Left ventricle myocardium inferior (tissue), 1 donor: Measurements from ENCODE around the gene SV2C. TPM values are rescaled to one million over a fixed set of nuclear protein-coding genes. Genes with fewer than 3 reads are reported as not detected.

Source experiments
- DNase-seq: peaks from one replicate; pipeline ENCODE4 v3.0.0-alpha.2; 2020
- H3K27ac ChIP-seq: fragments of 200-600 bp; replicated peaks from 2 replicates; pipeline ENCODE4 v1.8.0; 2021
- H3K27me3 ChIP-seq: fragments of 200-600 bp; 2 replicates; pipeline ENCODE4 v1.8.0; 2021; ENCODE audit warnings: low read depth
- H3K36me3 ChIP-seq: fragments of 200-600 bp; 2 replicates; pipeline ENCODE4 v1.8.0; 2021
- H3K4me1 ChIP-seq: fragments of 200-600 bp; 2 replicates; pipeline ENCODE4 v1.8.0; 2021
- H3K4me3 ChIP-seq: fragments of 200-600 bp; 2 replicates; pipeline ENCODE4 v1.8.0; 2021; ENCODE audit warnings: mild to moderate bottlenecking, moderate library complexity
- H3K9me3 ChIP-seq: fragments of 200-600 bp; replicated peaks from 2 replicates; pipeline ENCODE4 v1.8.0; 2021
- intact Hi-C: fragments of 100-400 bp; cut with micrococcal nuclease; formaldehyde crosslinking; loops from one replicate; pipeline ENCODE4 v1.11.0; 2022
- total RNA-seq: library from RNA; stranded (reverse); fragmentation: NEBNext Ultra II Directional; extraction: Animal tissue kit (Norgen Biotek cat#: 25700); gene quantifications from one replicate; pipeline ENCODE4 v1.2.1, GENCODE V29; 2021
- TF ChIP-seq, protein P1 (sequence below): fragments of 200-600 bp; IDR thresholded peaks from 2 replicates; pipeline ENCODE4 v1.8.0; 2021; ENCODE audit warnings: antibody characterized with exemption, mild to moderate bottlenecking, borderline replicate concordance
- donor health status: DM: no; HTN: yes; CAD: no; lungs with severe emphysema.

SV2C gene
- total RNA-seq, 1 donor from 2014 or later, result 0.44 TPM

DNA sequence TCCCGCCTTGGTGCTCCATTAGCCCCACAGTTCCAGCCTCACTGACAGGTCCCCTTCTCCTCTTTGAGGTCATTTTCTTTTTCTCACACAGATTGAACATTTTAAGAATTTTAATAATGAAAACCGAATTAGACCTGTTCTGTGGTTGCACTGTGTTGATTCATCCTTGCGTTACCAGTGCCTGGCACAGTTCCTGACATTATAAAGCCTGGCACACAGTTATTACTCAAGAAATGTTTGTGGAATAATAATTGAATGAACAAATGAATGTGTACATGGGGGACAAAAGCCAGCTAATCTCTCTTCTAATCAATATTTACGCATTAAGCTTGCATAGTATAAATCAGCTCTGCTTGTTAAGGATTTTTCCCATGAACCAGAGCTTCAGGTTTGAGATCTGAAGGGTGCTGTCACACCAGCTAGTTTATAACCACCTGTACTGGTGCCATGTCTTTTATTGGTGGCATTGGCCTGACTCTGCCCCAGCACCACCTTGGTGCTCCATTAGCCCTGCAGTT, 80.0 kb downstream of the SV2C start:
- H3K4me3 ChIP-seq, result no peak overlapping the region
- H3K27me3 ChIP-seq, result no peaks in the 10 kb centered on the region
- H3K9me3 ChIP-seq, result peaks cover 7% of the 10 kb centered on the region
- intact Hi-C loops, result no loop called here
- TF ChIP-seq, protein P1, sequence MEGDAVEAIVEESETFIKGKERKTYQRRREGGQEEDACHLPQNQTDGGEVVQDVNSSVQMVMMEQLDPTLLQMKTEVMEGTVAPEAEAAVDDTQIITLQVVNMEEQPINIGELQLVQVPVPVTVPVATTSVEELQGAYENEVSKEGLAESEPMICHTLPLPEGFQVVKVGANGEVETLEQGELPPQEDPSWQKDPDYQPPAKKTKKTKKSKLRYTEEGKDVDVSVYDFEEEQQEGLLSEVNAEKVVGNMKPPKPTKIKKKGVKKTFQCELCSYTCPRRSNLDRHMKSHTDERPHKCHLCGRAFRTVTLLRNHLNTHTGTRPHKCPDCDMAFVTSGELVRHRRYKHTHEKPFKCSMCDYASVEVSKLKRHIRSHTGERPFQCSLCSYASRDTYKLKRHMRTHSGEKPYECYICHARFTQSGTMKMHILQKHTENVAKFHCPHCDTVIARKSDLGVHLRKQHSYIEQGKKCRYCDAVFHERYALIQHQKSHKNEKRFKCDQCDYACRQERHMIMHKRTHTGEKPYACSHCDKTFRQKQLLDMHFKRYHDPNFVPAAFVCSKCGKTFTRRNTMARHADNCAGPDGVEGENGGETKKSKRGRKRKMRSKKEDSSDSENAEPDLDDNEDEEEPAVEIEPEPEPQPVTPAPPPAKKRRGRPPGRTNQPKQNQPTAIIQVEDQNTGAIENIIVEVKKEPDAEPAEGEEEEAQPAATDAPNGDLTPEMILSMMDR, result no peak
- DNase-seq, result no peak
- no peaks in the 10 kb centered on the region for H3K4me1 ChIP-seq
- no peak overlapping the region for H3K27ac ChIP-seq
- H3K36me3 ChIP-seq, result no peaks in the 10 kb centered on the region

DNA sequence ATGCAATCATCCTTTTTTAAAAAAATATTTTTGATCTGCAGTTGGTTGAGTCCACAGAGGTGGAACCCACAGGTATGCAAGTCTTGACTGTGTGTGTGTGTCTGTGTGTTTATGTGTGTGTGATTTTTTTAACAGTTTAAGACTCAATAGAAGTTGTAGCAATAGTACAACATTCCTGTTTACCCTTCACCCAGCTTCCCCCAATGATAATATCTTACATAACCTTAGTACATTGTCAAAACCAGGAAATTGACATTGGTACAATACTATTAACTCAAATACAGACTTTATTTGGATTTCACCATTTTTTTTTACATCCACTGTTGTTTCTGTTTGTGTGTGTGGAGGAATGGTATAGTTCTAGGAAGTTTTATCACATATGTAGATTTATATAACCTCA, 81.8 kb downstream of the SV2C start:
- H3K36me3 ChIP-seq, result no peaks in the 10 kb centered on the region
- no peaks in the 10 kb centered on the region for H3K4me1 ChIP-seq
- TF ChIP-seq, protein P1, result no peak
- no peak overlapping the region for H3K4me3 ChIP-seq
- H3K27ac ChIP-seq, result no peak overlapping the region
- peaks cover 7% of the 10 kb centered on the region for H3K9me3 ChIP-seq
- intact Hi-C loops, result no loop called here
- no peak for DNase-seq
- H3K27me3 ChIP-seq, result peaks cover 6% of the 10 kb centered on the region

DNA sequence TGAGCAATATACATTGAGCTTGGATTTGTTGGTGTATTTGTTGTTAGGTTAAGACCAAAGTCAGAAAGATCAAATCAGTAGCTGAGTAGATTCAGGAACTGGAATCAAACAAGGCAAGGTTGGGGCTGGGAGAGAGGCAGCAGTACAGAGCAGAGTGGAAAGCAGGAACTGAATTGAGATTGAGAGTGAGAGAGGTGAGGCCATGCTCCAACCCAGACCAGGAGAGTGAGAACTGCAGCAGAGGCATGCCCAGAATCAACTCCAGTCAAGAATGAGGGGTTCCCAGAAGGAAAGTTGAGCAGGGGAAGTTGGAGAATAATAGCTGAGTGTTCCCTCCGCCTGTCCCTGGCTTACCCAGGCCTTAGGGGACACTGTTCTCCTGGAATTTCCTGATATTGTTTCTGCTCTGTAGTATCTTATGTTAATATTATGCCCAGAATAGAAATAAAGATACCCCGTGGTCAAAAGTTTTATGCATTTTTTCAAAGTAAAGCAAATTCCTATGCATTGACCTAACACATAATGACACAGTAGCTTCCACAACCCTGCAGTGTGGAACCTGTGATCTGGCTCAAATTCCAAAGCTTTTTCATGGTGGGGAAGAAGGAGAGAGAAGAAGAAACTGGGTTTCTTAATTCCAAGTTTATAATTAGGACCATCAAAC, 82.7 kb downstream of the SV2C start:
- H3K27ac ChIP-seq, result no peak overlapping the region
- TF ChIP-seq, protein P1, result no peak
- peaks cover 7% of the 10 kb centered on the region for H3K9me3 ChIP-seq
- no peak for DNase-seq
- peaks cover 6% of the 10 kb centered on the region for H3K27me3 ChIP-seq
- intact Hi-C loops, result no loop called here
- H3K4me3 ChIP-seq, result no peak overlapping the region
- H3K36me3 ChIP-seq, result no peaks in the 10 kb centered on the region
- no peaks in the 10 kb centered on the region for H3K4me1 ChIP-seq

DNA sequence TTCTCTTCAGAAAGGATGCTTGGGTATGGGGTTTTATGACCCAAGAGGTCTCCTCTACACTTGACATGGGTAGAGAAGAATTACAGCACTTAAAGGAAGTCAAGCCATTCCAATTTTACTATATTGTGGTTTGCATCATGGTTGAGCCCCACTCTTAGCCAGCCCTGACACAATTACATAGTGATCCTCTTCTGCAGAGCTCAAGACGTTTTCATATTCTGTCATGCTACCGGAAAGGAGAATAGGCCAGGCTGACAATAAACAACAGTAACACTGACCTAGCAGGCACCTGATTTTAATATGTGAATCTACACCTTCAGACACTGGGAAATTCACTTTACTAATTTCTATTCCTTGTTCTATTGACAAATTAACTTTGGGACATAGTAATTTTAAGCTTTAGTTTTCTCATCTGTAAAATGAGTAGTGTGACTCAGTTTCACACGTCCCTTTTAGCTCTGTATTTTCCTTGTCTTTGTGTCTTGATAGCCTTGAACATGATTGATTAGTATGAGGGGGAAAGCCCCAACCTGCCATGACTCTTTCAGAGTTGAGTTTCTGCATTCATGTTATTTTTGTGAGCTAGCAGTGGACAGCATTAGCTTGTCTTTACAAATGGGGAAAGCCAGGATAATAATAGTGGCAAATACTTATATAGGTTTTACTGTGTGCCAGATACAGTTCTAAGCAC, 83.8 kb downstream of the SV2C start:
- no peak for DNase-seq
- Histone ChIP-seq H3K27ac (no peak overlapping the region), H3K27me3 (peaks cover 6% of the 10 kb centered on the region), H3K36me3 (no peaks in the 10 kb centered on the region), H3K4me1 (no peaks in the 10 kb centered on the region), H3K4me3 (no peak overlapping the region), H3K9me3 (peaks cover 7% of the 10 kb centered on the region)
- intact Hi-C loops, result no loop called here
- TF ChIP-seq, protein P1, result no peak

DNA sequence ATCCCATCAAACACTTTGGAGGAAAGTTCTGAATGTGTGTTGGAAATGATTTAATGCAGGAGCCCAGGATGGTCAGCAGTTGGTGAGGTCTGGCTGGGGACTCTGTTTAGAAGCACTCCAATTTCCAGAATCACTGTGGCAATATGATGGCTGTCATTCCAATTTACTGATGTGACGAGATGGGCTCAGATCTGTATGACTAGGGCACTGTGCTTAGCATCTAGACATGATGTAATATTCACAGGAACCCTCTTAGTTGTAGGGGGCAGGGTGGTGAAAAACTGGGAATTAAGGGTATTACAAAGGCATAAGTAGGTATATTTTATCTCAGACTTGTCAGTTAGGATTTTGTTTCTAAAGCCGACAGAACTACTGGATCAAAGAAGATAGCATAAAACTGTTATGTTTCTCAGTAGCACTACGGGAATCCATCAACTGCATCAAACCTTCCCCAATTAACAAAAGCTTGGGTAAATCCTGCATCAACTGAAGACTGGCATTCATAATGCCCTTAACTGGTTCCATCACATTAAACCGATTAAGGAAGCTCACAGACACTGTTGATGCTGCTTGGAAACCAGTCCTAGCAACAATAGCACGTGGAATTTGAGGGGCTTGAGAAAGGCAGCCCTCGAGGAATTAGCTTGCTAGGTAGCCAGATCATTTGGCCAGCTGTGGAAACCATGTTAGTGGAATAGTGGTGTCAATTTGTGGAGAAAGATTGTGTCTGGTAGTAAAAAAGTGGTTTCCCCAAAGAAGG, 86.1 kb downstream of the SV2C start:
- Histone ChIP-seq H3K27ac (no peak overlapping the region), H3K36me3 (no peaks in the 10 kb centered on the region), H3K4me1 (no peaks in the 10 kb centered on the region), H3K4me3 (no peak overlapping the region), H3K9me3 (peaks cover 7% of the 10 kb centered on the region), H3K27me3 (peaks cover 6% of the 10 kb centered on the region)
- DNase-seq, result no peak
- intact Hi-C loops, result no loop called here
- TF ChIP-seq, protein P1, result no peak
